GM12878 (cell line): Measurements from ENCODE around the gene KCNC1. TPM values are rescaled to one million over a fixed set of nuclear protein-coding genes. Genes with fewer than 3 reads are reported as not detected.

Experiments used
- ATAC-seq: fragments of 200-7000 bp; cut with Tn5 transposase; 3 replicates; pipeline ENCODE4 v1.9.1; 2020; ENCODE audit warnings: mild to moderate bottlenecking, moderate library complexity
- BruUV-seq: library from RNA; stranded (reverse); fragments of 400-500 nt; replicated peaks from 2 replicates; lab custom pipeline; 2021; lab: Mats Ljungman, UMichigan
- CTCF ChIA-PET: fragments of 300-600 bp; sonication (Branson Sonifier 250); formaldehyde crosslinking; extraction: SDS; loops from one replicate; lab custom pipeline; 2021; ENCODE audit warnings: inconsistent platforms; lab: Yijun Ruan, JAX
- POLR2A ChIA-PET: fragments of 350-600 bp; formaldehyde crosslinking; extraction: SDS; loops from one replicate; lab custom pipeline; 2021; ENCODE audit warnings: inconsistent platforms; lab: Charles Lee
- RAD21 ChIA-PET: fragments of 300-600 bp; sonication (Branson Sonifier 250); formaldehyde crosslinking; loops from one replicate; lab custom pipeline; 2023; ENCODE audit warnings: antibody characterized with exemption; ENCODE audit not compliant: unreplicated experiment; lab: Charles Lee
- SMC1A ChIA-PET: fragments of 300-600 bp; sonication (Branson Sonifier 250); formaldehyde crosslinking; loops from one replicate; lab custom pipeline; 2023; ENCODE audit not compliant: unreplicated experiment, uncharacterized antibody; lab: Charles Lee
- DNase-seq: peaks from one replicate; pipeline ENCODE4 v3.0.0-alpha.2; 2011; ENCODE audit warnings: low read depth, low spot score
- FAIRE-seq: peaks from 3 replicates; lab custom pipeline; 2011; peaks lifted over from hg19 to GRCh38; lab: Jason Lieb, UNC
- H2AFZ ChIP-seq: 2 replicates; pipeline ENCODE4 v1.6.0; 2011; ENCODE audit warnings: low read depth, low read length, control low read depth; ENCODE audit not compliant: control insufficient read depth
- H3K27ac ChIP-seq: 2 replicates; pipeline ENCODE4 v1.5.1; 2011; ENCODE audit warnings: control low read depth; ENCODE audit not compliant: control insufficient read depth, insufficient read depth
- H3K27me3 ChIP-seq, 2 experiments: replicated peaks in 1 of 2; 2 replicates each; pipeline versions ENCODE4 v1.6.0 to v1.6.1; 2011; ENCODE audit warnings: low read length in 1 of 2; ENCODE audit not compliant: control insufficient read depth in 2 of 2, insufficient read depth in 2 of 2
- H3K36me3 ChIP-seq, 2 experiments: 2 replicates each; pipeline ENCODE4 v1.5.1; 2011; ENCODE audit warnings: low read length in 1 of 2; ENCODE audit not compliant: control insufficient read depth in 2 of 2, insufficient read depth in 2 of 2
- H3K4me1 ChIP-seq: 2 replicates; pipeline ENCODE4 v1.6.1; 2011; ENCODE audit warnings: mild to moderate bottlenecking, low read length, moderate library complexity, mixed read lengths; ENCODE audit not compliant: control insufficient read depth, insufficient read depth
- H3K4me2 ChIP-seq: 2 replicates; pipeline ENCODE4 v1.6.0; 2011; ENCODE audit warnings: control low read depth; ENCODE audit not compliant: control insufficient read depth, insufficient read depth
- H3K4me3 ChIP-seq: fragments of 200-600 bp; sonication (generic); 2 replicates; pipeline ENCODE4 v1.5.1; 2016
- H3K79me2 ChIP-seq: 2 replicates; pipeline ENCODE4 v1.6.0; 2011; ENCODE audit warnings: low read length; ENCODE audit not compliant: control insufficient read depth, insufficient read depth
- H3K9ac ChIP-seq: 2 replicates; pipeline ENCODE4 v1.8.0; 2011; ENCODE audit warnings: low read length, control low read depth, mixed read lengths; ENCODE audit not compliant: control insufficient read depth, insufficient read depth
- H3K9me3 ChIP-seq: replicated peaks from 3 replicates; pipeline ENCODE4 v1.5.1; 2011; ENCODE audit warnings: mild to moderate bottlenecking, low read length; ENCODE audit not compliant: control insufficient read depth, insufficient read depth
- H4K20me1 ChIP-seq: 2 replicates; pipeline ENCODE4 v1.6.0; 2011; ENCODE audit not compliant: control insufficient read depth, insufficient read depth
- CUX1 ChIP-seq: IDR thresholded peaks from 2 replicates; pipeline ENCODE4 v1.6.1; 2012; ENCODE audit warnings: improper control_type of control experiment, low read depth, low read length; ENCODE audit not compliant: insufficient replicate concordance
- MEF2B ChIP-seq: fragments of 450-650 bp; IDR thresholded peaks from 2 replicates; pipeline ENCODE4 v1.6.1; 2018; ENCODE audit warnings: mild to moderate bottlenecking, moderate library complexity; ENCODE audit not compliant: partially characterized antibody, poor library complexity, severe bottlenecking
- MTA3 ChIP-seq: IDR thresholded peaks from 2 replicates; pipeline ENCODE4 v1.6.1; 2012; ENCODE audit warnings: low read length, inconsistent platforms, borderline replicate concordance
- POLR2AphosphoS2 ChIP-seq: IDR thresholded peaks from 2 replicates; pipeline ENCODE4 v1.6.1; 2011; ENCODE audit warnings: low read depth, mild to moderate bottlenecking, low read length, improper control_type of control experiment, moderate library complexity
- POU2F2 ChIP-seq: IDR thresholded peaks from 3 replicates; pipeline ENCODE4 v1.6.1; 2011; ENCODE audit warnings: low read depth, mild to moderate bottlenecking, low read length, borderline replicate concordance
- RBBP5 ChIP-seq: fragments of 200-600 bp; sonication (generic); conservative IDR thresholded peaks from 2 replicates; pipeline ENCODE4 v1.6.1; 2016
- RUNX3 ChIP-seq: IDR thresholded peaks from 2 replicates; pipeline ENCODE4 v1.6.1; 2012; ENCODE audit warnings: low read length, inconsistent platforms
- TCF3 ChIP-seq: IDR thresholded peaks from 2 replicates; pipeline ENCODE4 v1.6.1; 2012; ENCODE audit warnings: low read depth, mild to moderate bottlenecking, low read length, borderline replicate concordance; ENCODE audit not compliant: insufficient read depth
- WGBS: methylation state at CpG from one replicate; pipeline ENCODE4 v1.1.6; 2016; ENCODE audit warnings: low lambda C conversion rate; ENCODE audit not compliant: insufficient replicate concordance, insufficient coverage; ENCODE audit errors: missing lambda C conversion rate; 5-methylcytosine and 5-hydroxymethylcytosine counted together
- in situ Hi-C: fragments of 300-500 bp; cut with MboI; formaldehyde crosslinking; loops from 9 replicates; pipeline ENCODE4 v1.14.3; 2018; ENCODE audit warnings: mixed read lengths
- intact Hi-C: fragments of 100-400 bp; cut with micrococcal nuclease; formaldehyde crosslinking; loops from one replicate; pipeline ENCODE4 v1.14.2; 2022; ENCODE audit not compliant: unreplicated experiment
- polyA plus RNA-seq, 11 experiments: library from polyadenylated mRNA; depleted of rRNA in 4 of 11; unstranded in 6 of 11; stranded (reverse) in 5 of 11; fragments of >200 nt; fragmentation: Nextera tagmentation in 4 of 11; fragmentation: Illumina TruSeq in 1 of 11; extraction: Ambion mirVana in 4 of 11; extraction: Trizol in 1 of 11; gene quantifications; 1 replicate in 1 of 11; 2 replicates in 10 of 11; pipeline versions ENCODE4 v1.2.1 to v1.2.3, GENCODE V29; 2011 to 2016; ENCODE audit warnings: inconsistent platforms in 2 of 11, missing spikeins in 2 of 11, low read depth in 1 of 11
- total RNA-seq, 4 experiments: library from RNA; depleted of rRNA in 3 of 4; stranded (reverse); fragments of >200 nt in 3 of 4; fragmentation: Illumina TruSeq in 1 of 4; extraction: Trizol in 1 of 4; gene quantifications; 2 replicates each; pipeline versions ENCODE4 v1.2.1 to v1.2.3, GENCODE V29; 2013 to 2021

Gene KCNC1
- total and polyA plus RNA-seq, 10 of the 15 experiments (the other 5 are each of a cell fraction or from before 2014, with no cell fraction given): 0.27 to 0.34 TPM; not detected in 8

- SMC1A ChIA-PET: no interaction called here
- WGBS: 30% methylated on average over 45 of the region's 68 CpGs
- no peak for TF ChIP-seq RUNX3
- TF ChIP-seq RBBP5: no peak
- TF ChIP-seq POLR2AphosphoS2: no peak
- no peak for TF ChIP-seq MTA3
- POLR2A ChIA-PET: no interaction called here
- CTCF ChIA-PET: no interaction called here
- in situ Hi-C loops (no loop called here), intact Hi-C loops (no loop called here)
- RAD21 ChIA-PET: no interaction called here
- H3K4me3 ChIP-seq: no peak overlapping the region
- H4K20me1 ChIP-seq: no peaks in the 10 kb centered on the region
- ATAC-seq (no peak), FAIRE-seq (no peak), DNase-seq (no peak)
- H3K9me3 ChIP-seq: no peaks in the 10 kb centered on the region
- no peak overlapping the region for H3K4me2 ChIP-seq
- H3K9ac ChIP-seq: no peak overlapping the region
- no peak overlapping the region for H3K27ac ChIP-seq
- peaks cover 4% of the 10 kb centered on the region in 2 experiments for H3K27me3 ChIP-seq
- H3K79me2 ChIP-seq: no peaks in the 10 kb centered on the region
- no peaks in the 10 kb centered on the region for H3K4me1 ChIP-seq
- BruUV-seq: no TSS peak
- H2AFZ ChIP-seq: no peak overlapping the region
- no peaks in the 10 kb centered on the region for H3K36me3 ChIP-seq
These were observed 38.8 kb upstream of the KCNC1 start for GRCh38 chr11:17695454-17696441.

- Histone ChIP-seq H4K20me1 (no peaks in the 10 kb centered on the region), H3K79me2 (no peaks in the 10 kb centered on the region), H3K27ac (no peak overlapping the region), H3K4me2 (no peak overlapping the region), H3K4me1 (no peaks in the 10 kb centered on the region), H3K4me3 (no peak overlapping the region), H3K9me3 (no peaks in the 10 kb centered on the region), H3K27me3 (peaks cover 4% of the 10 kb centered on the region in 2 experiments), H2AFZ (no peak overlapping the region), H3K36me3 (no peaks in the 10 kb centered on the region), H3K9ac (no peak overlapping the region)
- ChIA-PET RAD21 (no interaction called here), CTCF (no interaction called here), SMC1A (no interaction called here), POLR2A (no interaction called here)
- in situ Hi-C loops: no loop called here
- DNase-seq: no peak
- no peak for ATAC-seq
- no TSS peak for BruUV-seq
- intact Hi-C loops: no loop called here
- TF ChIP-seq TCF3 (no peak), CUX1 (no peak), RUNX3 (no peak), POU2F2 (no peak), MEF2B (no peak)
- no peak for FAIRE-seq
- 26% methylated on average over 5 of the region's 5 CpGs for WGBS
These were observed 37.8 kb upstream of the KCNC1 start for GRCh38 chr11:17696741-17697140.
